SK-N-SH (cell line): ENCODE results near the gene PSMD13. TPM values are rescaled to one million over a fixed set of nuclear protein-coding genes. Genes with fewer than 3 reads are reported as not detected.

ENCODE experiments used
- CTCF ChIA-PET: fragments of 300-600, 350-600 bp; formaldehyde crosslinking; extraction: SDS; loops from one replicate; lab custom pipeline; 2021; lab: Yijun Ruan, JAX
- POLR2A ChIA-PET: fragments of 350-600 bp; sonication (Branson Sonifier 250); formaldehyde crosslinking; extraction: SDS; loops from one replicate; lab custom pipeline; 2020; ENCODE audit warnings: antibody characterized with exemption, inconsistent platforms; lab: Yijun Ruan, JAX
- DNase-seq: peaks from one replicate; pipeline ENCODE4 v3.0.0; 2012
- H2AFZ ChIP-seq: fragments of 200-600 bp; sonication (generic); 2 replicates; pipeline ENCODE4 v1.8.1; 2016; ENCODE audit warnings: antibody characterized with exemption, mild to moderate bottlenecking, low read depth
- H3F3A ChIP-seq: fragments of 200-600 bp; sonication (generic); replicated peaks from 2 replicates; pipeline ENCODE3; 2016; ENCODE audit warnings: antibody characterized with exemption, mild to moderate bottlenecking; ENCODE audit not compliant: insufficient read depth
- H3K27ac ChIP-seq, 2 experiments: fragments of 200-500 bp in 1 of 2; fragments of 200-600 bp in 1 of 2; sonication (Bioruptor generic) in 1 of 2; sonication (generic), shearing (Covaris generic) in 1 of 2; 2 replicates each; pipeline versions ENCODE4 v1.5.1 to v1.6.1; 2014 to 2016; ENCODE audit warnings: low read depth in 2 of 2, inconsistent platforms in 1 of 2, low read length in 1 of 2, mild to moderate bottlenecking in 1 of 2, mixed read lengths in 1 of 2
- H3K27me3 ChIP-seq: fragments of 200-600 bp; sonication (generic), shearing (Covaris generic); 2 replicates; pipeline ENCODE4 v1.6.1; 2016; ENCODE audit warnings: mixed run types; ENCODE audit not compliant: insufficient read depth
- H3K36me3 ChIP-seq, 2 experiments: fragments of 200-500 bp in 1 of 2; fragments of 200-600 bp in 1 of 2; sonication (Bioruptor generic) in 1 of 2; sonication (generic) in 1 of 2; replicated peaks in 1 of 2; 2 replicates each; pipeline versions ENCODE3 to v1.5.1; 2014 to 2016; ENCODE audit warnings: low read length in 1 of 2, mild to moderate bottlenecking in 1 of 2; ENCODE audit not compliant: insufficient read depth in 2 of 2, control insufficient read depth in 1 of 2
- H3K4me1 ChIP-seq, 2 experiments: fragments of 200-500 bp in 1 of 2; fragments of 200-600 bp in 1 of 2; sonication (Bioruptor generic) in 1 of 2; sonication (generic), shearing (Covaris generic) in 1 of 2; 2 replicates each; pipeline versions ENCODE4 v1.5.1 to v1.6.1; 2014 to 2016; ENCODE audit warnings: low read depth in 1 of 2, low read length in 1 of 2, mixed run types in 1 of 2; ENCODE audit not compliant: insufficient read depth in 2 of 2, control insufficient read depth in 1 of 2
- H3K4me2 ChIP-seq: fragments of 200-600 bp; sonication (generic), shearing (Covaris generic); 2 replicates; pipeline ENCODE4 v1.6.1; 2017; ENCODE audit warnings: mixed run types
- H3K4me3 ChIP-seq, 2 experiments: fragments of 200-500 bp in 1 of 2; fragments of 200-600 bp in 1 of 2; sonication (Bioruptor generic) in 1 of 2; sonication (generic), shearing (Covaris generic) in 1 of 2; 2 replicates each; pipeline versions ENCODE4 v1.5.1 to v1.8.1; 2014 to 2016; ENCODE audit warnings: low read depth in 2 of 2, inconsistent platforms in 1 of 2, low read length in 1 of 2, mild to moderate bottlenecking in 1 of 2, mixed read lengths in 1 of 2, moderate library complexity in 1 of 2
- H3K79me2 ChIP-seq: fragments of 200-600 bp; sonication (generic); 2 replicates; pipeline ENCODE4 v1.8.1; 2017; ENCODE audit warnings: mild to moderate bottlenecking; ENCODE audit not compliant: insufficient read depth
- H3K9ac ChIP-seq: fragments of 200-600 bp; sonication (generic); 2 replicates; pipeline ENCODE4 v1.6.1; 2017; ENCODE audit warnings: mixed run types
- H3K9me2 ChIP-seq: fragments of 200-600 bp; sonication (generic); 2 replicates; pipeline ENCODE4 v1.6.1; 2017; ENCODE audit warnings: mixed run types
- H3K9me3 ChIP-seq: fragments of 200-600 bp; sonication (generic); 2 replicates; pipeline ENCODE4 v1.6.1; 2017; ENCODE audit warnings: mixed run types, mild to moderate bottlenecking, moderate library complexity
- H4K20me1 ChIP-seq: fragments of 200-600 bp; sonication (generic); 2 replicates; pipeline ENCODE4 v1.6.1; 2017; ENCODE audit warnings: mild to moderate bottlenecking, mixed run types; ENCODE audit not compliant: insufficient read depth
- ELF1 ChIP-seq: IDR thresholded peaks from 2 replicates; pipeline ENCODE4 v1.4.0; 2012
- FOXJ3 ChIP-seq: sonication (generic); formaldehyde crosslinking; IDR thresholded peaks from 2 replicates; pipeline ENCODE4 v1.5.1; 2020; ENCODE audit warnings: mild to moderate bottlenecking, missing genetic modification reagents
- GABPA ChIP-seq: IDR thresholded peaks from 2 replicates; pipeline ENCODE4 v1.4.0; 2012; ENCODE audit warnings: low read depth, mild to moderate bottlenecking
- GATA2 ChIP-seq: sonication (generic); formaldehyde crosslinking; IDR thresholded peaks from 2 replicates; pipeline ENCODE4 v1.5.0; 2020; ENCODE audit warnings: mild to moderate bottlenecking, missing genetic modification reagents
- JUND ChIP-seq: IDR thresholded peaks from 2 replicates; pipeline ENCODE4 v1.4.0; 2012
- MEF2A ChIP-seq: IDR thresholded peaks from 2 replicates; pipeline ENCODE4 v1.4.0; 2012; ENCODE audit warnings: low read depth, borderline replicate concordance
- NFIC ChIP-seq: IDR thresholded peaks from 2 replicates; pipeline ENCODE4 v1.4.0; 2012; ENCODE audit warnings: borderline replicate concordance
- PBX3 ChIP-seq: IDR thresholded peaks from 2 replicates; pipeline ENCODE4; 2012
- POLR2AphosphoS5 ChIP-seq: IDR thresholded peaks from 2 replicates; pipeline ENCODE4 v1.6.1; 2012; ENCODE audit warnings: low read depth, low read length
- RAD21 ChIP-seq: IDR thresholded peaks from 2 replicates; pipeline ENCODE4 v1.6.1; 2012; ENCODE audit warnings: mild to moderate bottlenecking, low read length
- REST ChIP-seq: IDR thresholded peaks from 2 replicates; pipeline ENCODE4 v1.6.1; 2012; ENCODE audit warnings: mild to moderate bottlenecking, low read depth, low read length, moderate library complexity
- SIN3A ChIP-seq: IDR thresholded peaks from 2 replicates; pipeline ENCODE4 v1.6.1; 2012; ENCODE audit warnings: low read depth, mild to moderate bottlenecking, low read length, moderate library complexity, borderline replicate concordance
- SMC3 ChIP-seq: IDR thresholded peaks from 2 replicates; pipeline ENCODE4 v1.6.1; 2012; ENCODE audit warnings: low read depth, low read length, improper control_type of control experiment
- ZBTB33 ChIP-seq: IDR thresholded peaks from 2 replicates; pipeline ENCODE4 v1.4.0; 2012; ENCODE audit warnings: low read depth, borderline replicate concordance
- WGBS: methylation state at CpG from one replicate; pipeline ENCODE4 v1.1.6; 2017; ENCODE audit warnings: low lambda C conversion rate; 5-methylcytosine and 5-hydroxymethylcytosine counted together
- polyA plus RNA-seq, 3 experiments: library from polyadenylated mRNA; depleted of rRNA; stranded (reverse); fragments of >200 nt; gene quantifications; 2 replicates each; pipeline ENCODE4 v1.2.3, GENCODE V29; 2012

PSMD13 gene
- polyA plus RNA-seq, 1 of the 3 experiments (the other 2 are of a cell fraction): 196 TPM

- Histone ChIP-seq H2AFZ (no peak overlapping the region), H3K9me2 (no peaks in the 10 kb centered on the region), H3K4me1 (peaks cover 0 to 6% of the 10 kb centered on the region in 2 experiments; a peak in 1 of 4 replicates), H3K36me3 (no peaks in the 10 kb centered on the region), H3K4me3 (no peak overlapping the region), H3K27ac (no peak overlapping the region), H3K9me3 (peaks cover 3% of the 10 kb centered on the region), H3K4me2 (no peak overlapping the region), H3K27me3 (peaks cover 9% of the 10 kb centered on the region; the same call in 1 of the 2 replicates), H3F3A (peaks cover 7% of the 10 kb centered on the region), H3K9ac (no peak overlapping the region), H4K20me1 (no peaks in the 10 kb centered on the region), H3K79me2 (no peaks in the 10 kb centered on the region)
- no CpG with 5 or more reads among the region's 8 CpGs for WGBS
- ChIA-PET POLR2A (no interaction called here), CTCF (no interaction called here)
- no peak for DNase-seq
- TF ChIP-seq ZBTB33: no peak
- TF ChIP-seq SMC3: no peak
- TF ChIP-seq JUND: no peak
- no peak for TF ChIP-seq PBX3
- no peak for TF ChIP-seq GATA2 (CRISPR knock-in tag)
- no peak for TF ChIP-seq RAD21
- TF ChIP-seq REST: no peak
- TF ChIP-seq GABPA: no peak
Observed at GRCh38 chr11:271319-271715, 34.5 kb downstream of the PSMD13 start.

- Histone ChIP-seq H3K4me3 (no peak overlapping the region), H4K20me1 (no peaks in the 10 kb centered on the region), H3K36me3 (no peaks in the 10 kb centered on the region), H3K9me2 (no peaks in the 10 kb centered on the region), H3K4me1 (peaks cover 0 to 6% of the 10 kb centered on the region in 2 experiments; a peak in 1 of 4 replicates), H3K27me3 (peaks cover 9% of the 10 kb centered on the region; the same call in 1 of the 2 replicates), H3K79me2 (no peaks in the 10 kb centered on the region), H3K27ac (no peak overlapping the region), H2AFZ (no peak overlapping the region), H3F3A (no peaks in the 10 kb centered on the region), H3K9ac (no peak overlapping the region), H3K4me2 (no peak overlapping the region), H3K9me3 (peaks cover 4% of the 10 kb centered on the region)
- CTCF ChIA-PET: no interaction called here
- no peak for TF ChIP-seq MEF2A
- no peak for TF ChIP-seq SIN3A
- TF ChIP-seq NFIC: no peak
- TF ChIP-seq ELF1: no peak
- TF ChIP-seq REST: no peak
- TF ChIP-seq RAD21: no peak
- no peak for TF ChIP-seq FOXJ3 (CRISPR knock-in tag)
- TF ChIP-seq POLR2AphosphoS5: no peak
- WGBS: 47% methylated on average over 16 of the region's 22 CpGs
- DNase-seq: no peak
- POLR2A ChIA-PET: no interaction called here
Observed at GRCh38 chr11:272195-272930, 35.6 kb downstream of the PSMD13 start.
